Adrenal gland (tissue), 5 donors: ENCODE data around the gene MAP3K7CL.

Experiments
- POLR2A ChIP-seq, 2 donors: fragments of 450-650 bp; IDR thresholded peaks; one replicate each; pipeline ENCODE4 v1.6.1; 2017; ENCODE audit warnings: antibody characterized with exemption in 2 of 2, mild to moderate bottlenecking in 2 of 2, moderate library complexity in 1 of 2
- TF ChIP-seq, protein P1 (sequence below), 6 experiments: fragments of 450-650 bp in 4 of 6; fragments of 200-600 bp in 2 of 6; sonication (generic) in 1 of 6; IDR thresholded peaks; 1 replicate in 5 of 6; 2 replicates in 1 of 6; pipeline versions ENCODE4 v1.5.1 to v1.8.0; 2016 to 2021; ENCODE audit warnings: antibody characterized with exemption in 6 of 6, mild to moderate bottlenecking in 2 of 6, moderate library complexity in 1 of 6
- donor health status: DM: no; HTN: no; CAD: no.

DNA sequence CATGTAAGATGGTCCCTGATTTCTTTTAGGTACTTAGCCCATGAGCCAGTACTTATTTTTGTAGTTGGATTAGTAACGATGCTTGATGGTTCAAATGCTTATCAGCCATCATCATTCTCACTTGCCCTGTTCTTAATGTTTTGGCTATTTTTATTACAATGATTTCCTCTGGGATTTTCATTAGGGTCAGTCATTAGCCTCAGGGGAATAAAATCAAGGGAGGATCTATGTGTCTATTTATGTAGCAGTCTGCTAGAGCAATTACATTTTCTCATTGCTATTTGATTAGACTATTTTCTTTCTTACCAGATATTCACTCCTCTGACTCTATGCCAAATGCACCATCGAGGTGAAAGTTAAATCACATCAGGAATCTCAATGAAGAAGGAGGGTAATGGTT lies 46.1 kb upstream of the MAP3K7CL start:
- TF ChIP-seq POLR2A (IDR thresholded peaks at IDR 0.05) = no peak
- TF ChIP-seq, protein P1, sequence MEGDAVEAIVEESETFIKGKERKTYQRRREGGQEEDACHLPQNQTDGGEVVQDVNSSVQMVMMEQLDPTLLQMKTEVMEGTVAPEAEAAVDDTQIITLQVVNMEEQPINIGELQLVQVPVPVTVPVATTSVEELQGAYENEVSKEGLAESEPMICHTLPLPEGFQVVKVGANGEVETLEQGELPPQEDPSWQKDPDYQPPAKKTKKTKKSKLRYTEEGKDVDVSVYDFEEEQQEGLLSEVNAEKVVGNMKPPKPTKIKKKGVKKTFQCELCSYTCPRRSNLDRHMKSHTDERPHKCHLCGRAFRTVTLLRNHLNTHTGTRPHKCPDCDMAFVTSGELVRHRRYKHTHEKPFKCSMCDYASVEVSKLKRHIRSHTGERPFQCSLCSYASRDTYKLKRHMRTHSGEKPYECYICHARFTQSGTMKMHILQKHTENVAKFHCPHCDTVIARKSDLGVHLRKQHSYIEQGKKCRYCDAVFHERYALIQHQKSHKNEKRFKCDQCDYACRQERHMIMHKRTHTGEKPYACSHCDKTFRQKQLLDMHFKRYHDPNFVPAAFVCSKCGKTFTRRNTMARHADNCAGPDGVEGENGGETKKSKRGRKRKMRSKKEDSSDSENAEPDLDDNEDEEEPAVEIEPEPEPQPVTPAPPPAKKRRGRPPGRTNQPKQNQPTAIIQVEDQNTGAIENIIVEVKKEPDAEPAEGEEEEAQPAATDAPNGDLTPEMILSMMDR (IDR thresholded peaks at IDR 0.05) = no peak
